G401.6 (cell line): Measurements from ENCODE around the gene CIB4.
"Not testable (repeated sequence)": the region's sequence is repeated elsewhere in the genome, so short reads cannot be mapped to it uniquely, and the experiment has no call there.

ENCODE experiments used
- FAIRE-seq: peaks from 2 replicates; lab custom pipeline; 2012; peaks lifted over from hg19 to GRCh38; lab: Jason Lieb, UNC

Gene CIB4

GRCh38 chr2:26567534-26567933 lies 73.6 kb downstream of the CIB4 start:
- no peak for FAIRE-seq

- not testable (repeated sequence) for FAIRE-seq
Observed at GRCh38 chr2:26566731-26567130, 74.4 kb downstream of the CIB4 start.

GRCh38 chr2:26566081-26566375 lies 75.1 kb downstream of the CIB4 start:
- no peak for FAIRE-seq

- no peak for FAIRE-seq
Observed at GRCh38 chr2:26564121-26564644, 77.0 kb downstream of the CIB4 start.

- FAIRE-seq: no peak
Observed at GRCh38 chr2:26563686-26564085, 77.5 kb downstream of the CIB4 start.

- no peak for FAIRE-seq
Observed at GRCh38 chr2:26562811-26563645, 78.1 kb downstream of the CIB4 start.

- FAIRE-seq: no peak
Observed at GRCh38 chr2:26561918-26562810, 79.0 kb downstream of the CIB4 start.

GRCh38 chr2:26561376-26561775 lies 79.8 kb downstream of the CIB4 start:
- FAIRE-seq: no peak

- no peak for FAIRE-seq
Observed at GRCh38 chr2:26560892-26561291, 80.3 kb downstream of the CIB4 start.

GRCh38 chr2:26559556-26559955 lies 81.6 kb downstream of the CIB4 start:
- FAIRE-seq: no peak

- FAIRE-seq: no peak
Observed at GRCh38 chr2:26559044-26559405, 82.1 kb downstream of the CIB4 start.

GRCh38 chr2:26558271-26559043 lies 82.7 kb downstream of the CIB4 start:
- no peak for FAIRE-seq

- FAIRE-seq: no peak
Observed at GRCh38 chr2:26557244-26557925, 83.8 kb downstream of the CIB4 start.

GRCh38 chr2:26556309-26557243 lies 84.6 kb downstream of the CIB4 start:
- FAIRE-seq: no peak

- no peak for FAIRE-seq
Observed at GRCh38 chr2:26555246-26556133, 85.7 kb downstream of the CIB4 start.

- FAIRE-seq: no peak
Observed at GRCh38 chr2:26552641-26553374, 88.4 kb downstream of the CIB4 start.

GRCh38 chr2:26550276-26551015 lies 90.7 kb downstream of the CIB4 start:
- no peak for FAIRE-seq
